ENCODE results near the gene PSMD14. TPM values are rescaled to one million over a fixed set of nuclear protein-coding genes. Genes with fewer than 3 reads are reported as not detected.

Gene PSMD14
- total RNA-seq, 1 donor from 2014 or later = 70.6 TPM

DNA sequence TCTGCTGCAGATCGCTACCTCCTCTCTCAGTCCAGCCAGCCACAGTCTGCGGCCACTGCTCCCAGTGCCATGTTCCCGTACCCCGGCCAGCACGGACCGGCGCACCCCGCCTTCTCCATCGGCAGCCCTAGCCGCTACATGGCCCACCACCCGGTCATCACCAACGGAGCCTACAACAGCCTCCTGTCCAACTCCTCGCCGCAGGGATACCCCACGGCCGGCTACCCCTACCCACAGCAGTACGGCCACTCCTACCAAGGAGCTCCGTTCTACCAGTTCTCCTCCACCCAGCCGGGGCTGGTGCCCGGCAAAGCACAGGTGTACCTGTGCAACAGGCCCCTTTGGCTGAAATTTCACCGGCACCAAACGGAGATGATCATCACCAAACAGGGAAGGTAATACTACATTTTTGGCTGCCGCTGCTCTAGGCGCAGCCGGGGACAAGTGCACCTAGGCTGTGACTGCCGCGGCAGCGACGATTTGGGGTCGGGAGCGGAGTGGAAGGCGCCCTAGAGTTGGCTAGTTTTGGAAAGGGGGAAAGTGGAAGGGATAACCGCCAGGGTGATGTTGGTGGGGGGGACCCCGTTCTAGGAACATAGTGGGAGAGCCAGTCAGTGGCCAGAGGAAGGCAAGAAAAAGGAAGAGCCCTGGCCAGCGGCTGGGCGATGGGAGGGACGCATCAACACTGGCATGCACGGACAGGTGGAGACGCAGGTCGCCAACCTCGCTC lies 108.6 kb downstream of the PSMD14 start:
- TF ChIP-seq CTCF (IDR thresholded peaks at IDR 0.05; ENCODE audit: partially characterized antibody, unreplicated experiment) = no peak
- no peak for DNase-seq
- Mint-ChIP-seq H3K4me3 (ENCODE audit: unreplicated experiment) (peak overlapping the region; percentile 96), H3K9me3 (ENCODE audit: unreplicated experiment) (peaks cover 36% of the 10 kb centered on the region), H3K36me3 (ENCODE audit: unreplicated experiment) (peaks cover 4% of the 10 kb centered on the region), H3K27ac (ENCODE audit: unreplicated experiment) (no peak overlapping the region), H3K27me3 (ENCODE audit: unreplicated experiment) (peaks cover 53% of the 10 kb centered on the region), H3K4me1 (ENCODE audit: low read depth, unreplicated experiment) (peaks cover 41% of the 10 kb centered on the region)

DNA sequence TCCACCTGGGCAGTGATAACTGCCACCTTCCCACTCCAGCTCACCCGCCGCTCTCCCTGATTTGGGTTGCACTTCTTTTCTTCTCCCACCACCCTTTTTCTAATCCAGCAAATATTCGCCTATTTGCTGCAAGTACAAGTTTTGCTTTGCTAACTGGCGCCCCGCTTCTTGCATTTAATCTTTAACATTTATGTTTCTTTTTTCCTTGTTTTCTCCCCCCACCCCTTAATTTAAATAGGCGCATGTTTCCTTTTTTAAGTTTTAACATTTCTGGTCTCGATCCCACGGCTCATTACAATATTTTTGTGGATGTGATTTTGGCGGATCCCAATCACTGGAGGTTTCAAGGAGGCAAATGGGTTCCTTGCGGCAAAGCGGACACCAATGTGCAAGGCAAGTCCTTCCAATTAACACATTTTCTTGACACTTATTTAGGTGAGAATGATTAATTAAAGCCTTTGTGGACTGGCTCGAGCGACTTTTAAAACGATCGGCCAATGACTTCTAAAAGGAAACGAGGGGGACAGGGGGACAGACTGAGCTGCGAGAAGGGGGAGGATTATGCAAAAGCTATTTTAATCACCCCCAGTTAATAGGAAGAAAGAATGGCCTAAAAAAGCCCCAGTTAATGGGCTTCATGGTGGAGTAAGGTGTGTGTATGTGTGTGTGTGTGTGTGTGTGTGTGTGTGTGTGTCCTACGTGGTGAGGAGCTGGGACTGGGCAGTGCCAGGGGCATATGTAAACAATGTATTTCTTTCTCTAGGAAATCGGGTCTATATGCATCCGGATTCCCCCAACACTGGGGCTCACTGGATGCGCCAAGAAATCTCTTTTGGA lies 109.4 kb downstream of the PSMD14 start:
- H3K27ac Mint-ChIP-seq (ENCODE audit: unreplicated experiment) = no peak overlapping the region
- H3K36me3 Mint-ChIP-seq (ENCODE audit: unreplicated experiment) = peaks cover 4% of the 10 kb centered on the region
- peaks cover 36% of the 10 kb centered on the region for H3K9me3 Mint-ChIP-seq (ENCODE audit: unreplicated experiment)
- no peak for DNase-seq
- peaks cover 56% of the 10 kb centered on the region for H3K27me3 Mint-ChIP-seq (ENCODE audit: unreplicated experiment)
- TF ChIP-seq CTCF (IDR thresholded peaks at IDR 0.05; ENCODE audit: partially characterized antibody, unreplicated experiment) = no peak
- peaks cover 41% of the 10 kb centered on the region for H3K4me1 Mint-ChIP-seq (ENCODE audit: low read depth, unreplicated experiment)
- H3K4me3 Mint-ChIP-seq (ENCODE audit: unreplicated experiment) = peak overlapping the region; percentile 53

- Mint-ChIP-seq H3K36me3 (ENCODE audit: unreplicated experiment) (peaks cover 4% of the 10 kb centered on the region), H3K27ac (ENCODE audit: unreplicated experiment) (no peak overlapping the region), H3K4me3 (ENCODE audit: unreplicated experiment) (peak overlapping the region; percentile 53), H3K9me3 (ENCODE audit: unreplicated experiment) (peaks cover 36% of the 10 kb centered on the region), H3K27me3 (ENCODE audit: unreplicated experiment) (peaks cover 63% of the 10 kb centered on the region), H3K4me1 (ENCODE audit: low read depth, unreplicated experiment) (peaks cover 39% of the 10 kb centered on the region)
- no peak for TF ChIP-seq CTCF (IDR thresholded peaks at IDR 0.05; ENCODE audit: partially characterized antibody, unreplicated experiment)
- no peak for DNase-seq
These were observed 110.1 kb downstream of the PSMD14 start for GRCh38 chr2:161418275-161418714.

GRCh38 chr2:161418715-161419637 lies 110.8 kb downstream of the PSMD14 start:
- peaks cover 4% of the 10 kb centered on the region for H3K36me3 Mint-ChIP-seq (ENCODE audit: unreplicated experiment)
- peak overlapping the region; percentile 88 for H3K4me3 Mint-ChIP-seq (ENCODE audit: unreplicated experiment)
- peaks cover 36% of the 10 kb centered on the region for H3K4me1 Mint-ChIP-seq (ENCODE audit: low read depth, unreplicated experiment)
- no peak overlapping the region for H3K27ac Mint-ChIP-seq (ENCODE audit: unreplicated experiment)
- DNase-seq = peak; percentile 69
- H3K9me3 Mint-ChIP-seq (ENCODE audit: unreplicated experiment) = peaks cover 33% of the 10 kb centered on the region
- TF ChIP-seq CTCF (IDR thresholded peaks at IDR 0.05; ENCODE audit: partially characterized antibody, unreplicated experiment) = no peak
- peaks cover 59% of the 10 kb centered on the region for H3K27me3 Mint-ChIP-seq (ENCODE audit: unreplicated experiment)

All from glutamatergic neuron (in vitro differentiated cells).